IPS-18c (cell line): ENCODE measurements around the gene ENTPD8.
"Not testable (repeated sequence)": the region's sequence is repeated elsewhere in the genome, so short reads cannot be mapped to it uniquely, and the experiment has no call there.

Source experiments
- H3K4me3 ChIP-seq: 2 replicates; pipeline ENCODE4 v1.7.0; 2013; ENCODE audit warnings: low read depth, mild to moderate bottlenecking, low read length, moderate library complexity; ENCODE audit not compliant: insufficient read depth
- H3K9me3 ChIP-seq: one replicate; pipeline ENCODE4 v1.6.1; 2013; ENCODE audit warnings: mild to moderate bottlenecking, low read length, moderate library complexity; ENCODE audit not compliant: control insufficient read depth, insufficient read depth

The ENTPD8 gene

DNA sequence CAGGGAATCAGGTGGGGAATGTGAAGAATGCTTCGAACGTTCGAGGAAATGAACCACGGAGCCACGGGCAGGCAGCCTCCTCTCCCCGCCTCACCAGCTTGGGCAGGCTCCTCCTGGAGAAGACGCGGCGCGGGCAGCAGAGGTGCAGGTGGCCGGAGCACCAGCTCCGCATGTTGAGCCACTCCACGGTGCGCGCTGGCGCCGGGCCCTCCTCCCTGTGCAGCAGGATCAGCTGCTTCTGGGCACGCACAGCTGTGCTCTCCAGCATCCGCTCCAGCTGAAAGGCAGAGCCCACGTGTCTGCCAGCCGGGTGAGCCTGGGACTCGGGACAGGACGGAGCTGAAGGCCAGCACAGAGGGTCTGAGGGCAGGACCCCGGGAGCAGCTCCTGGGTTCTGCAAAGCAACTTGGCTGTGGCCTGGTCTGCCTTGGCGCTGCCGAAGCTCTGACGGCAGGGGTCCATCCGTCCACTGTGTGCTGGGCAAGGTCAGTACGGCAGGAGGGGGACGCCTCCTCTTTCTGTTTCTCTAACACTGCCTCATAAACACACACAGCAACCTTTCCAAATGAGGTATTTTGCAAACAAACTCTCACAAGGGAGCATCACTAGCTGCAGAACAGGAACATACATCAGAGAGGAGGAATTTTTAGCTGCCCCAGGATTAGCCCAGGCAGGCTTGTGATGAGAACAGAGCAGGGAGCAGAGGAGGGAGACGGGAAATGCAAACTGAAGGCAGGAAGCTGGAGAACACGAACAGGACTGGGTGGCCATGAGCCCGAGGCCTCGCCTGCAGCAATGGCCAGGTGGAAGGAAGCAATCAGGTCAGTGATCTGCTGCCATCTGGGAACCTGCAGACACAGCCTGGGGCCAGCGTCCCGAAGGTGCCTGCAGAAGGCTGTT, 38.1 kb upstream of the ENTPD8 start:
- H3K4me3 ChIP-seq = no peak overlapping the region
- H3K9me3 ChIP-seq = no peaks in the 10 kb centered on the region

DNA sequence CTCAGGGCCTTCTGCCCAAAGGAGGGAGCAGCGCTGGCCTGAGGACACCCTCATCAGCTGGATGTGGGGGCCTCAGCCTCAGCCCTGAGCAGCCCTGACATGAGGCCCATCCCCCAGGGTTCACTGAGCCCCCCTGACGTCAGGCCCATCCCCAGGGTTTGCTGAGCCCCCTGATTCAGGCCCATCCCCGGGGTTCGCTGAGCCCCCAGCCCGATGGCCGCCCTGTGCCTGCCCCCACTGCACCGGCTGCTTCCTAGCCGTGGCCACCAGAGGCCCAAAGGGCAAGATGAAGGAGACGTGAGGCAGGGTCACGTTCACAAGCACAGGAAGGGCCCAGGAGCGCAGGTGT, 37.4 kb upstream of the ENTPD8 start:
- Histone ChIP-seq H3K4me3 (no peak overlapping the region), H3K9me3 (no peaks in the 10 kb centered on the region)

GRCh38 chr9:137477778-137478612, 36.8 kb upstream of the ENTPD8 start:
- no peak overlapping the region for H3K4me3 ChIP-seq

GRCh38 chr9:137476856-137477255, 35.7 kb upstream of the ENTPD8 start:
- Histone ChIP-seq H3K4me3 (no peak overlapping the region), H3K9me3 (no peaks in the 10 kb centered on the region)

More at GRCh38 chr9:137477778-137478612, 36.8 kb upstream of the ENTPD8 start:
- H3K9me3 ChIP-seq = no peaks in the 10 kb centered on the region

GRCh38 chr9:137475666-137476065, 34.5 kb upstream of the ENTPD8 start:
- Histone ChIP-seq H3K9me3 (no peaks in the 10 kb centered on the region), H3K4me3 (no peak overlapping the region)

GRCh38 chr9:137474271-137474670, 33.1 kb upstream of the ENTPD8 start:
- H3K4me3 ChIP-seq = no peak overlapping the region
- no peaks in the 10 kb centered on the region for H3K9me3 ChIP-seq

DNA sequence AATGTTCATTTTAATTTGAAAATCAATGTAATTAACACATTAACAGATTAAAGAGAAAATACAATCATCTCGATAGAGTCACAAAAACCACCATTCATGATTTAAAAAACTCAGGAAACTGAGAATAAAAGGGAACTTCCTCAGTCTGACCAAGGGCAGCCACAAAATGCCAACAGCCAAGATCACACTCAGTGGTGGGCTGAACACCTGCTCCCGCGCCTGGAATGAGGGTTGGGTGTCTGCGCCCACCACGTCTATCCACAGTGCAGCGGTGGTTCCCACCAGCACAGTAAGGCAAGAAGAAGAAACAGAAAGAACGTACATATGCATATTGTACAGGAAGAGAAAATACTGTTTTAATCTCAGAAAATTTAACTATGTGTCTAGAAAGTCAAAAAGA, 29.6 kb upstream of the ENTPD8 start:
- Histone ChIP-seq H3K9me3 (no peaks in the 10 kb centered on the region), H3K4me3 (no peak overlapping the region)

DNA sequence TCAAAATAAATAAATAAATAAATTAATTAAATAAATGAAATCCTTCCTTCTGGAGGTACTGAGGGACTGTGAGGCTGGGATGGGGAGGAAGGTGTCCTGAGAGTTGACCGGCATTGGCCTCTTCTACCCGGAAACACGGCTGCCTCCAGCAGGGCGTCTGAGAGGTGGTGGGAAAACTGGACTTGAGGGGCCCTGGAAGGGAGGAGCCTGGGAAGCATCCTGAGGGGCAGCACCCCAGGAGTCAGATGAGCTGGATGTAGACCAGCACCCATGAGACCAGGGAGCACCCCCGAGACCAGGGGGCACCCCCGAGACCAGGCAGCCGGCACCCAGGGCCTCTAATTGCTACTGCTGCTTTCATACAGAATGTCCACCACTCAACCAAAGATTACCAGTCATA, 26.7 kb upstream of the ENTPD8 start:
- no peak overlapping the region for H3K4me3 ChIP-seq

DNA sequence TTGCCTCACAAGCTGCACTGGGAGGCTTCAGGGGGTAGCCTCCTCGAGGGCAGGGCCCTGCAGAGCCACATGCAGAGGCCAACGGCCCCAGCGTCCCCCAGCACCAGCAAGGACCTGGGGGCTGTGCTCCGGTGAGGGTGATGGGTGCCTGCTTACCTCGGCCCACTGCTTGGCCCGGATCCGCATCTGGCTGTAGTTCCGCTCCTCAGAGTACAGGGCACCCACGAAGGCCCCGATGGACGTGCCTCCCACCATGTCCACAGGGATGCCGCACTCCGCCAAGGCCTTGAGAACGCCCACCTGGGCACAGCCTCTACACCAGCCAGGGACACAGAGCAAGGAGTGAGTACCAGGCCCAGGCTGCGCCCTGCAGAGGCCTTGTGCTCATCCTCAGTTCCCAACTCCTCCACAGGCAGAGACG, 26.0 kb upstream of the ENTPD8 start:
- H3K4me3 ChIP-seq = no peak overlapping the region

More for the DNA sequence above, 26.7 kb upstream of the ENTPD8 start:
- H3K9me3 ChIP-seq = no peaks in the 10 kb centered on the region

GRCh38 chr9:137466389-137467085, 25.4 kb upstream of the ENTPD8 start:
- not testable (repeated sequence) for H3K4me3 ChIP-seq, H3K9me3 ChIP-seq

More for the DNA sequence above, 26.0 kb upstream of the ENTPD8 start:
- H3K9me3 ChIP-seq = no peaks in the 10 kb centered on the region

GRCh38 chr9:137465720-137466388, 24.7 kb upstream of the ENTPD8 start:
- no peak overlapping the region for H3K4me3 ChIP-seq
- H3K9me3 ChIP-seq = no peaks in the 10 kb centered on the region

DNA sequence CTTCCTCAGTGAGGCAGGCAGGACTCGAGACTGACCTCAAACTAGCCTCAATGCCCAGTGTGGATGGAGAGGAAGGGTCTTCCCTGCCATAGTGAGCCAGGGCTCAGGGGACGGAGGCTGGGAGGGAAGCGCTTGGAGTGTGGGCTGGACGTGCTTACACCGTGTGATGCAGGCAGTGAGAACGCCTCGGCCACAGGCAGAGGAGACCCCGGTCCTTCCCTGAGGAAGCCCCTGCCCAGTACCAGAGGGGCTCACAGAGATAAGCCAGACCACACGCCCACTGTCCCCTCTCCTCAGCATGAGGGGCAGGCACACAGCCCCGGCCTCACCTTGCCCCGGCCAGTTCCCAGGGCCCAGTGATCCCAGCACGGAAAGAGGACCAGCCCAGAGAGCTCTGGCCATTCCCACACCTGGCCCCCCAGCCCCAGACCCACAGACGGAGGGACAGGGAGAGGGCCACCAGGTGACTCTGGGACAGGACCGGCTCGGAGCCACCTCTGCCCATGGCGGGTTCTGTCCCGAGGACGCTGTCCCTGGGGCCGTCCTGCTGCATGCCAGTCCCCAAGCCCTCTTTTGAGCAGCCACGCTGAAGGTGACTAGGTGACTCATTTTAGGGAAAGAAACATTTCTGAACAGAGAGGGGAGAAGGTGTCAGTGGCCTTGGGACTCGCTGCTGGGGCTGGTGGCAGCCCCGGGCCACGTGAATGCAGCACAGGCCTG, 24.0 kb upstream of the ENTPD8 start:
- Histone ChIP-seq H3K4me3 (no peak overlapping the region), H3K9me3 (no peaks in the 10 kb centered on the region)

DNA sequence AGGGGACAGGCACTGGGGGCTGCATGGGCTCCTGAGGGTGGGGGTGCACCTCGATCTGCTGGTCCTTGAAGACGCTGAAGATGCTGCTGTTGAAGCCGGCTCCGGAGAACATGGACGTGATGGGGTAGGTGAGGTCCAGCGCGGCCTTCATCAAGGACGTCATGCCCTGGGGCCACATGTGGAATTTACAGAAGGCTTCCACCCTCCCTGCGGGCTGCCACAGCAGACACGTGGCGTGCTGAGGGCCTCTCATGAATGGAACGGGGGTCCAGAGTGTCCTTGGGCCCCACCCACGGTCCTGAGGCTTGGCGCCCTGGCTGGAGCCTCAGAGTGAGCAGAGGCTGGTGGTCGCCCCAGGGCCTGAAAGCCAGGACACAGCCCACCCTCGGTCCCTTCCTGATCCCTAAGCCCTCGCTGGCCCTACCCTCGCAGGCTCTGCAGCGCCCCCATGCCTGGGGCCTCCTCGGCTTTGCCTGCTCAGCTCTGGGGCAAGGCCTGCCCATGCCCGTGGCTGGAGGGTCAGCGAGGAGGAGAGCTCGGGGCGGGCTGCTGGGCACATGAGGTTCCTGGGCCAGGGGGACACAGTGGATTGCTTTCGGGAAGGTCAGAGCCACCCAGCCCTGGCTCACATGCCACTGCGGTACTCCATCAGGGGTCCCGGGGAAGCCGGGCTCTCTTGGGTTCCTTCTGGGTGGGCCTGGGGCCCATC, 23.3 kb upstream of the ENTPD8 start:
- Histone ChIP-seq H3K4me3 (no peak overlapping the region), H3K9me3 (no peaks in the 10 kb centered on the region)

GRCh38 chr9:137463931-137464290, 22.8 kb upstream of the ENTPD8 start:
- H3K4me3 ChIP-seq = no peak overlapping the region
- no peaks in the 10 kb centered on the region for H3K9me3 ChIP-seq

DNA sequence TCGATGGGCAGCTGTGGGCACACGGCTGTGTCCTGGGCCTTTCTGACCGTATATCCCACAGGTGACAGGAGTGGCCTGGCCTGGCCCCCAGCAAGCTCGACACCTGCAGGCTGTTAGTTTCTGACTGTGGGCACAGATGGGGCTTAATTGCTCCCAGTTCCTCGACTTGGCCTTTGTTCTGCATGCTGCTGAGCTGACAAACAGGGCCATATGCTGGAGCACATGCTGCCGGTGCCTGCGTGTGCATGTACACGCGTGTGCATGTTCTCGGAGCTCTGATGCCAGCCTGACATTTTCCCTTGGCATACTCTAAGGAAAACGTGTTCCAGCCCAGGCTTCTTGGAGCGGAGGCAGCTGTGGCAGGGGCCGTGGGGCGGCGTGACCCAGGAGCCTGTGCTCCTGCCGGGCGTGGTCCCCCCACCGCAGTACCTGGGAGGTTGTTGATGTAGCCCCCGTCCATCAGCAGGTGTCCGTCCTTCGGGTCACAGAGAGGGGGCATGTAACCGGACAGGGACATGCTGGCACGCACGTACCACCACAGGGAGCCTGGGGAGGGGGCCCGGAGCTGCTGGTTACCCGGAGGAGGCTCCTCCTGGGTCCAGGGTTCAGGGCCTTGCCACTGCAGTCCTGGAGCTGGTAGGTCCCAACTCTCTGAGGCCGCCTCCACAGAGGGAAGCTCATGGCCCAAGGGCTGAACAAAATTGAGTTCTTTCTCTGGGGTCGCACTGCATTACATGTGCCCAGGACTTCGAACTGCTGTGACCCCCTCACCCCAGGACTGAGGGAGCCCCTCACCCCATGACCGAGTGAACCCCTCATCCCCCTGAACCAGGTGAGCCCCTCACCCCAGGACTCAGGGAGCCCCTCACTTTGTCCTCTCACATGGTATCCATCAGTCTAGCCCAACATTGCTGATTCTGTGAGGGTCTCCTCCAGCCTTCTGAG, 22.1 kb upstream of the ENTPD8 start:
- H3K9me3 ChIP-seq = no peaks in the 10 kb centered on the region
- H3K4me3 ChIP-seq = no peak overlapping the region
